ENCODE measurements around the gene MMADHC.

DNA sequence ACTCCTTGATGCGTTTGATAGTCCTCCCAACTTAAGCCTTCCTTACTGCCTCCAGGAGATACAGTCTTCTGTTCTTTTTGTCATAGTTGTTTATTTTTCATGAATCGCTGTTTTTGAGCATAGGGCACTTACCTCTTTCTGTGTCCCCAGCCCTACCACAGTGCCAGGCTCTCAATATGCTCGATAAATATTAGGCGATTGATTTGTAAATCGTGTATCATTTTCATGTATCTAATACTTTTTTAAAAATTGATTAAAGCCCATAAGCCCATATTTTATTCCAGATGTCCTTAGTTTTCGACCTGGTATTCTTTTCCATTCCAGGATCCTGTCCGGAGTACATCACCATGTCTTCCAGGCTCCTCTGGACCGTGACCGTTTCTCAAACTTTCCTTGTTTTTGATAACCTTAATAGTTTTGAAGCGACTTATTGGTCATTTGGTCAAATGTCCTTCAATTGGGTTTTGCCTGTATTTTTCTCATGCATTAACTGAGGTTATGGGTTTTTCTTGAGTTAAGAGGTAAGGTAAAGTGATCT, 444 bp upstream of the MMADHC start:
- TF ChIP-seq, protein P1, sequence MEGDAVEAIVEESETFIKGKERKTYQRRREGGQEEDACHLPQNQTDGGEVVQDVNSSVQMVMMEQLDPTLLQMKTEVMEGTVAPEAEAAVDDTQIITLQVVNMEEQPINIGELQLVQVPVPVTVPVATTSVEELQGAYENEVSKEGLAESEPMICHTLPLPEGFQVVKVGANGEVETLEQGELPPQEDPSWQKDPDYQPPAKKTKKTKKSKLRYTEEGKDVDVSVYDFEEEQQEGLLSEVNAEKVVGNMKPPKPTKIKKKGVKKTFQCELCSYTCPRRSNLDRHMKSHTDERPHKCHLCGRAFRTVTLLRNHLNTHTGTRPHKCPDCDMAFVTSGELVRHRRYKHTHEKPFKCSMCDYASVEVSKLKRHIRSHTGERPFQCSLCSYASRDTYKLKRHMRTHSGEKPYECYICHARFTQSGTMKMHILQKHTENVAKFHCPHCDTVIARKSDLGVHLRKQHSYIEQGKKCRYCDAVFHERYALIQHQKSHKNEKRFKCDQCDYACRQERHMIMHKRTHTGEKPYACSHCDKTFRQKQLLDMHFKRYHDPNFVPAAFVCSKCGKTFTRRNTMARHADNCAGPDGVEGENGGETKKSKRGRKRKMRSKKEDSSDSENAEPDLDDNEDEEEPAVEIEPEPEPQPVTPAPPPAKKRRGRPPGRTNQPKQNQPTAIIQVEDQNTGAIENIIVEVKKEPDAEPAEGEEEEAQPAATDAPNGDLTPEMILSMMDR (IDR thresholded peaks at IDR 0.05): no peak
- TF ChIP-seq ZBTB21 (CRISPR knock-in tag; IDR thresholded peaks at IDR 0.05; ENCODE audit: borderline replicate concordance) (no peak), GRHL2 (CRISPR knock-in tag; IDR thresholded peaks at IDR 0.05; ENCODE audit: insufficient replicate concordance, severe bottlenecking) (no peak), CBFB (CRISPR knock-in tag; IDR thresholded peaks at IDR 0.05; ENCODE audit: low read depth) (no peak), ATF1 (CRISPR knock-in tag; IDR thresholded peaks at IDR 0.05) (no peak), ZNF416 (CRISPR knock-in tag; IDR thresholded peaks at IDR 0.05) (no peak), NR1H2 (CRISPR knock-in tag; IDR thresholded peaks at IDR 0.05) (no peak), ELF4 (CRISPR knock-in tag; IDR thresholded peaks at IDR 0.05; ENCODE audit: low read depth) (no peak), IRF2 (CRISPR knock-in tag; IDR thresholded peaks at IDR 0.05; ENCODE audit: borderline replicate concordance, low read depth) (no peak)
- TF ChIP-seq, protein P2, sequence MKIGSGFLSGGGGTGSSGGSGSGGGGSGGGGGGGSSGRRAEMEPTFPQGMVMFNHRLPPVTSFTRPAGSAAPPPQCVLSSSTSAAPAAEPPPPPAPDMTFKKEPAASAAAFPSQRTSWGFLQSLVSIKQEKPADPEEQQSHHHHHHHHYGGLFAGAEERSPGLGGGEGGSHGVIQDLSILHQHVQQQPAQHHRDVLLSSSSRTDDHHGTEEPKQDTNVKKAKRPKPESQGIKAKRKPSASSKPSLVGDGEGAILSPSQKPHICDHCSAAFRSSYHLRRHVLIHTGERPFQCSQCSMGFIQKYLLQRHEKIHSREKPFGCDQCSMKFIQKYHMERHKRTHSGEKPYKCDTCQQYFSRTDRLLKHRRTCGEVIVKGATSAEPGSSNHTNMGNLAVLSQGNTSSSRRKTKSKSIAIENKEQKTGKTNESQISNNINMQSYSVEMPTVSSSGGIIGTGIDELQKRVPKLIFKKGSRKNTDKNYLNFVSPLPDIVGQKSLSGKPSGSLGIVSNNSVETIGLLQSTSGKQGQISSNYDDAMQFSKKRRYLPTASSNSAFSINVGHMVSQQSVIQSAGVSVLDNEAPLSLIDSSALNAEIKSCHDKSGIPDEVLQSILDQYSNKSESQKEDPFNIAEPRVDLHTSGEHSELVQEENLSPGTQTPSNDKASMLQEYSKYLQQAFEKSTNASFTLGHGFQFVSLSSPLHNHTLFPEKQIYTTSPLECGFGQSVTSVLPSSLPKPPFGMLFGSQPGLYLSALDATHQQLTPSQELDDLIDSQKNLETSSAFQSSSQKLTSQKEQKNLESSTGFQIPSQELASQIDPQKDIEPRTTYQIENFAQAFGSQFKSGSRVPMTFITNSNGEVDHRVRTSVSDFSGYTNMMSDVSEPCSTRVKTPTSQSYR (CRISPR knock-in tag; IDR thresholded peaks at IDR 0.05): no peak

All from WTC11 (cell line).